ENCODE measurements around the gene LILRA6.

GRCh38 chr19:54256250-54257115 lies 13.9 kb upstream of the LILRA6 start:
- TF ChIP-seq, protein P1, sequence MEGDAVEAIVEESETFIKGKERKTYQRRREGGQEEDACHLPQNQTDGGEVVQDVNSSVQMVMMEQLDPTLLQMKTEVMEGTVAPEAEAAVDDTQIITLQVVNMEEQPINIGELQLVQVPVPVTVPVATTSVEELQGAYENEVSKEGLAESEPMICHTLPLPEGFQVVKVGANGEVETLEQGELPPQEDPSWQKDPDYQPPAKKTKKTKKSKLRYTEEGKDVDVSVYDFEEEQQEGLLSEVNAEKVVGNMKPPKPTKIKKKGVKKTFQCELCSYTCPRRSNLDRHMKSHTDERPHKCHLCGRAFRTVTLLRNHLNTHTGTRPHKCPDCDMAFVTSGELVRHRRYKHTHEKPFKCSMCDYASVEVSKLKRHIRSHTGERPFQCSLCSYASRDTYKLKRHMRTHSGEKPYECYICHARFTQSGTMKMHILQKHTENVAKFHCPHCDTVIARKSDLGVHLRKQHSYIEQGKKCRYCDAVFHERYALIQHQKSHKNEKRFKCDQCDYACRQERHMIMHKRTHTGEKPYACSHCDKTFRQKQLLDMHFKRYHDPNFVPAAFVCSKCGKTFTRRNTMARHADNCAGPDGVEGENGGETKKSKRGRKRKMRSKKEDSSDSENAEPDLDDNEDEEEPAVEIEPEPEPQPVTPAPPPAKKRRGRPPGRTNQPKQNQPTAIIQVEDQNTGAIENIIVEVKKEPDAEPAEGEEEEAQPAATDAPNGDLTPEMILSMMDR (IDR thresholded peaks at IDR 0.05), result no peak
- no peak for TF ChIP-seq EP300 (IDR thresholded peaks at IDR 0.05)
- no peak for TF ChIP-seq POLR2AphosphoS5 (IDR thresholded peaks at IDR 0.05)
